Measurements from ENCODE around the gene COL6A6.

Gene COL6A6

DNA sequence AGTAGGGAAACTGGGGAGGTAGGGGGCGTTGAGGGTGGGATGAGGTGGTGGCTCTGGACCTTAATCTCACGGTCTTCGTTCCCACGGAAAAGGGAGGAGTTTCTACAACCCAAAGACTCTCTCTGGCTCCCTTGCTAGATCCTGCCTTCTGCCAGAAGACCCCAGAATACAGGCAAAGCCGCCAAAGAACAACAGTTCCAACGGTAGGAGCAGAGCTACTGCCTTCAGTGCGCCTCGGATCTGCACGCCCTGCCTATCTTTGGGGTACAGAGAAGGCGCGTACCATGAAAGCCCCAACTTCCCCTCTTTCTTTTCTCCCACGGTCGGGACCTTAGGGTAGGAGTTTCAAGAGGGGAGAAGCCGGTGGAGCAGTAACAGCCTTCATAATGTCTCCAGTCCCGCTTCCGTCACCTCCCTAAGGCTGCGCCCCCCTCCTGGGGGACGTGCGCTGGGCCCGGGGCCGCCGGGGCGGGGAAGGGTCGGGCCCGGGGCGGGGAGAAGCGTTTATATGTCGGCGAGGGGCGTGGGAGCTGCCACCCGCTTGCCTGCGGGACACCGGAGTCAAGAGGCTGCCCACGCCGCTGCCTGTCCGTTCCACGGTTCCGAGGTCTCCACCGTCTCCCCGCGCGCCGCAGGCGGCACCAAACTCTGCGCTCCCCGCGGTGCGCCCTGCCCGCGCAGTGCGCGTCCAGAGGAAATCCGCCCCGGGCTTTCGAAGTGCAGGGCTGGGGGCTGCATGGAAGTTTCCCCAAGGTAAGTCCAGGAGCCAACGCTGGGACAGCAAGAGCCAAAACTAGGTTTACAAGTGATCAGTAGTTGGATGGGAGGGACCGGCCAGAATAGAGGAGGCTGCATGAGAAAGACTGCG, at the start of gene COL6A6:
Gene COL6A6, plus strand, starts transcription at position 533 of the 868 bp plus-strand sequence. CDS start 43,188 bp downstream, outside the sequence.
- Histone ChIP-seq H3K4me3 (ENCODE audit: low read length) (peak within 1 kb of the TSS; percentile 72), H3K27me3 (replicated peaks; ENCODE audit: control insufficient read depth, insufficient read depth, low read length) (peaks cover 6% of the 10 kb centered on the region), H3K36me3 (ENCODE audit: control insufficient read depth, insufficient read depth, low read length, severe bottlenecking) (no peaks in the 10 kb centered on the region), H3K9me3 (ENCODE audit: control insufficient read depth, low read length) (no peaks in the 10 kb centered on the region), H3K4me1 (ENCODE audit: control insufficient read depth, insufficient read depth, low read length) (peaks cover 15% of the 10 kb centered on the region), H3K9ac (ENCODE audit: low read length) (no peak within 1 kb of the TSS)
- DNase-seq (ENCODE audit: low read depth), result peak; percentile 52

- Histone ChIP-seq H3K4me3 (ENCODE audit: low read length) (no peak overlapping the region), H3K4me1 (ENCODE audit: control insufficient read depth, insufficient read depth, low read length) (peaks cover 23% of the 10 kb centered on the region), H3K9me3 (ENCODE audit: control insufficient read depth, low read length) (no peaks in the 10 kb centered on the region), H3K9ac (ENCODE audit: low read length) (no peak overlapping the region), H3K27me3 (replicated peaks; ENCODE audit: control insufficient read depth, insufficient read depth, low read length) (no peaks in the 10 kb centered on the region), H3K36me3 (ENCODE audit: control insufficient read depth, insufficient read depth, low read length, severe bottlenecking) (no peaks in the 10 kb centered on the region)
- DNase-seq (ENCODE audit: low read depth), result peak; percentile 72
Measured at GRCh38 chr3:130468311-130468710, 48.7 kb upstream of the COL6A6 start.

- H3K4me3 ChIP-seq (ENCODE audit: low read length), result no peak overlapping the region
- H3K36me3 ChIP-seq (ENCODE audit: control insufficient read depth, insufficient read depth, low read length, severe bottlenecking), result no peaks in the 10 kb centered on the region
- H3K9me3 ChIP-seq (ENCODE audit: control insufficient read depth, low read length), result peaks cover 8% of the 10 kb centered on the region
- H3K9ac ChIP-seq (ENCODE audit: low read length), result no peak overlapping the region
- peak; percentile 68 for DNase-seq (ENCODE audit: low read depth)
- peaks cover 20% of the 10 kb centered on the region for H3K4me1 ChIP-seq (ENCODE audit: control insufficient read depth, insufficient read depth, low read length)
- H3K27me3 ChIP-seq (replicated peaks; ENCODE audit: control insufficient read depth, insufficient read depth, low read length), result no peaks in the 10 kb centered on the region
Measured at GRCh38 chr3:130470126-130470525, 46.9 kb upstream of the COL6A6 start.

GRCh38 chr3:130473416-130473815, 43.6 kb upstream of the COL6A6 start:
- H3K4me3 ChIP-seq (ENCODE audit: low read length), result no peak overlapping the region
- H3K9ac ChIP-seq (ENCODE audit: low read length), result no peak overlapping the region
- peak; percentile 58 for DNase-seq (ENCODE audit: low read depth)
- H3K4me1 ChIP-seq (ENCODE audit: control insufficient read depth, insufficient read depth, low read length), result peaks cover 14% of the 10 kb centered on the region
- no peaks in the 10 kb centered on the region for H3K27me3 ChIP-seq (replicated peaks; ENCODE audit: control insufficient read depth, insufficient read depth, low read length)
- H3K9me3 ChIP-seq (ENCODE audit: control insufficient read depth, low read length), result peaks cover 19% of the 10 kb centered on the region
- H3K36me3 ChIP-seq (ENCODE audit: control insufficient read depth, insufficient read depth, low read length, severe bottlenecking), result no peaks in the 10 kb centered on the region

GRCh38 chr3:130480736-130481135, 36.2 kb upstream of the COL6A6 start:
- H3K9me3 ChIP-seq (ENCODE audit: control insufficient read depth, low read length), result peaks cover 5% of the 10 kb centered on the region
- no peak overlapping the region for H3K4me3 ChIP-seq (ENCODE audit: low read length)

GRCh38 chr3:130488288-130488687, 28.7 kb upstream of the COL6A6 start:
- Histone ChIP-seq H3K4me3 (ENCODE audit: low read length) (no peak overlapping the region), H3K36me3 (ENCODE audit: control insufficient read depth, insufficient read depth, low read length, severe bottlenecking) (no peaks in the 10 kb centered on the region), H3K4me1 (ENCODE audit: control insufficient read depth, insufficient read depth, low read length) (peaks cover 31% of the 10 kb centered on the region), H3K27me3 (replicated peaks; ENCODE audit: control insufficient read depth, insufficient read depth, low read length) (no peaks in the 10 kb centered on the region), H3K9ac (ENCODE audit: low read length) (no peak overlapping the region), H3K9me3 (ENCODE audit: control insufficient read depth, low read length) (no peaks in the 10 kb centered on the region)
- peak; percentile 88 for DNase-seq (ENCODE audit: low read depth)

More at GRCh38 chr3:130480736-130481135, 36.2 kb upstream of the COL6A6 start:
- Histone ChIP-seq H3K4me1 (ENCODE audit: control insufficient read depth, insufficient read depth, low read length) (no peaks in the 10 kb centered on the region), H3K27me3 (replicated peaks; ENCODE audit: control insufficient read depth, insufficient read depth, low read length) (no peaks in the 10 kb centered on the region), H3K36me3 (ENCODE audit: control insufficient read depth, insufficient read depth, low read length, severe bottlenecking) (no peaks in the 10 kb centered on the region), H3K9ac (ENCODE audit: low read length) (no peak overlapping the region)
- peak; percentile 90 for DNase-seq (ENCODE audit: low read depth)

DNA sequence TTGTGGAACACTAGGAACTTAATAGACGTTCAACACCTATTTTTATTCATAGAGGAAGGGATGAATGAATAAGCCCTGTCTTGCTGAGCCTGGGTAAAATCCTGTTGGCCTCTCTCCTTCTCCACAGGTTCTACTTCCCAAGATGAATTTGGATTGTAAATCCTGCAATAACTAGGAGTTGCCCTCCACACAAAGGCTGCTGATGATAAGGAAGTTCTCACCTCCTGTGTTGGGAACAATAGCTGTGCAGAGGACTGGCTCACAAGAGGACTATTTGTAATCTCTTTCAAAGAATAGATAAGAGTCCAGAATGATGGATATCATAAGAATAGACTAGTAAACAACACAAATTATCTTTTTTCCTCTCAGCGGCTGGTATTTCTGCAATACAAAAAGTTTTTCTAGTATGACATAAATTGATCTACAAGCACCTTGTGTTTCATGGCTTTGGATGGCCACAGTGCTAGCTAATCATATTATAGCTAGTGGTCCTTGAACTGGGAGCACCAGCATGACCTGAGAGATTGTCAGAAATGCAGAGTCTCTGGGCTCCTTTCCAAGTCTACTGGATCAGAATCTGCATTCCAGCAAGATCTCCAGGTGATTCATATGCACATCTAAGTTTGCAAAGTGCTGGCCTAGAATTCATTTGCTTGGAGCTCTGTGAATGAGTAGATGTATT, 28.1 kb upstream of the COL6A6 start:
- H3K4me3 ChIP-seq (ENCODE audit: low read length), result no peak overlapping the region
- no peak overlapping the region for H3K9ac ChIP-seq (ENCODE audit: low read length)
- H3K9me3 ChIP-seq (ENCODE audit: control insufficient read depth, low read length), result no peaks in the 10 kb centered on the region
- DNase-seq (ENCODE audit: low read depth), result no peak
- H3K27me3 ChIP-seq (replicated peaks; ENCODE audit: control insufficient read depth, insufficient read depth, low read length), result no peaks in the 10 kb centered on the region
- H3K4me1 ChIP-seq (ENCODE audit: control insufficient read depth, insufficient read depth, low read length), result peaks cover 31% of the 10 kb centered on the region
- H3K36me3 ChIP-seq (ENCODE audit: control insufficient read depth, insufficient read depth, low read length, severe bottlenecking), result no peaks in the 10 kb centered on the region

GRCh38 chr3:130490241-130490640, 26.7 kb upstream of the COL6A6 start:
- H3K4me1 ChIP-seq (ENCODE audit: control insufficient read depth, insufficient read depth, low read length), result peaks cover 31% of the 10 kb centered on the region
- H3K9ac ChIP-seq (ENCODE audit: low read length), result peak overlapping the region; percentile 16
- H3K9me3 ChIP-seq (ENCODE audit: control insufficient read depth, low read length), result no peaks in the 10 kb centered on the region
- no peaks in the 10 kb centered on the region for H3K36me3 ChIP-seq (ENCODE audit: control insufficient read depth, insufficient read depth, low read length, severe bottlenecking)
- no peak overlapping the region for H3K4me3 ChIP-seq (ENCODE audit: low read length)
- DNase-seq (ENCODE audit: low read depth), result peak; percentile 66
- H3K27me3 ChIP-seq (replicated peaks; ENCODE audit: control insufficient read depth, insufficient read depth, low read length), result no peaks in the 10 kb centered on the region

GRCh38 chr3:130491431-130491830, 25.5 kb upstream of the COL6A6 start:
- no peak overlapping the region for H3K9ac ChIP-seq (ENCODE audit: low read length)
- no peaks in the 10 kb centered on the region for H3K27me3 ChIP-seq (replicated peaks; ENCODE audit: control insufficient read depth, insufficient read depth, low read length)
- H3K9me3 ChIP-seq (ENCODE audit: control insufficient read depth, low read length), result no peaks in the 10 kb centered on the region
- no peaks in the 10 kb centered on the region for H3K36me3 ChIP-seq (ENCODE audit: control insufficient read depth, insufficient read depth, low read length, severe bottlenecking)
- no peak overlapping the region for H3K4me3 ChIP-seq (ENCODE audit: low read length)
- peaks cover 31% of the 10 kb centered on the region for H3K4me1 ChIP-seq (ENCODE audit: control insufficient read depth, insufficient read depth, low read length)
- DNase-seq (ENCODE audit: low read depth), result no peak

DNA sequence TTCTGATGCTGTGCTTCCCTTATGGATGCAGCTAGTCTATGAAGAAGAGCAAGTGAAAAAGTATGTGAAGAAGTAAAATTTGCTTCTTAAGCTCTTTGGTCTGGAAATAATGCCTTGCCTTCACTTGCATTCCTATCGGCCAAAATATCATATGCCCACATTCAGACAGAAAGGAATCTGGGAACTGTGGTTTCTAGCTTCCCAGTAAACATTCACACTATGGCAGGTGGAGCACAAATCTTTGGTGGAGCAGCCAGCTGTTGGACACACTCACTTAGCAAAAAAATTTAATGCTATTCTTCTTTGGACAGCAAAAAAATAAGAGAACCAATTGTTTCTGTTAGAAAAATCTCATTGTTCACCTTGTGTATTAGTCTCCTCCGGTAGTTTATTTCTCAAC, 12.3 kb upstream of the COL6A6 start:
- no peaks in the 10 kb centered on the region for H3K27me3 ChIP-seq (replicated peaks; ENCODE audit: control insufficient read depth, insufficient read depth, low read length)
- no peak overlapping the region for H3K9ac ChIP-seq (ENCODE audit: low read length)
- no peak for DNase-seq (ENCODE audit: low read depth)
- no peaks in the 10 kb centered on the region for H3K9me3 ChIP-seq (ENCODE audit: control insufficient read depth, low read length)
- no peak overlapping the region for H3K4me3 ChIP-seq (ENCODE audit: low read length)
- peaks cover 13% of the 10 kb centered on the region for H3K4me1 ChIP-seq (ENCODE audit: control insufficient read depth, insufficient read depth, low read length)
- no peaks in the 10 kb centered on the region for H3K36me3 ChIP-seq (ENCODE audit: control insufficient read depth, insufficient read depth, low read length, severe bottlenecking)

DNA sequence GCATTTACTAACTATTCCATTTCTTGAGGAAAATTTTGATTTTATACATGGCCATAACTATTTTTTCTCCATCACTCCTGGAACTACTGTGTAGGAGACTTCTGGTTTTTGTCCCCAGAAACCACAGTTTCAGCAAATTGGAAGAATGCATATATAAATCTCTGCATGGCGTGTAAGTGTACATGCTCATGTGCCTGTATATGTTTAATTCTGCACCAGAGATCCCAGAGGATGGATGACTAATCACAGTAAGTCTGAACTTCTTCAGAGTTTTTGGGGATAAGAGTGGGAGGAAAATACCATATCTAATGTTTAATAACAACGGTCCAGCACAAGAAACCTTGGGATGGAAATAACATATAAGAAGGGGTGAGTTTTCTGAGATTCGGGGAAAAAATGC, 10.9 kb upstream of the COL6A6 start:
- H3K4me3 ChIP-seq (ENCODE audit: low read length), result no peak overlapping the region
- H3K9me3 ChIP-seq (ENCODE audit: control insufficient read depth, low read length), result no peaks in the 10 kb centered on the region
- no peak overlapping the region for H3K9ac ChIP-seq (ENCODE audit: low read length)
- DNase-seq (ENCODE audit: low read depth), result peak; percentile 14
- peaks cover 6% of the 10 kb centered on the region for H3K27me3 ChIP-seq (replicated peaks; ENCODE audit: control insufficient read depth, insufficient read depth, low read length)
- peaks cover 13% of the 10 kb centered on the region for H3K4me1 ChIP-seq (ENCODE audit: control insufficient read depth, insufficient read depth, low read length)
- H3K36me3 ChIP-seq (ENCODE audit: control insufficient read depth, insufficient read depth, low read length, severe bottlenecking), result no peaks in the 10 kb centered on the region

Measured in adipocyte (in vitro differentiated cells).